ENCODE results near the gene RTKN2.
A peak's percentile ranks its signal among the peaks of the same experiment; 100 is the strongest.
"Not testable (repeated sequence)": the region's sequence is repeated elsewhere in the genome, so short reads cannot be mapped to it uniquely, and the experiment has no call there.

The RTKN2 gene

DNA sequence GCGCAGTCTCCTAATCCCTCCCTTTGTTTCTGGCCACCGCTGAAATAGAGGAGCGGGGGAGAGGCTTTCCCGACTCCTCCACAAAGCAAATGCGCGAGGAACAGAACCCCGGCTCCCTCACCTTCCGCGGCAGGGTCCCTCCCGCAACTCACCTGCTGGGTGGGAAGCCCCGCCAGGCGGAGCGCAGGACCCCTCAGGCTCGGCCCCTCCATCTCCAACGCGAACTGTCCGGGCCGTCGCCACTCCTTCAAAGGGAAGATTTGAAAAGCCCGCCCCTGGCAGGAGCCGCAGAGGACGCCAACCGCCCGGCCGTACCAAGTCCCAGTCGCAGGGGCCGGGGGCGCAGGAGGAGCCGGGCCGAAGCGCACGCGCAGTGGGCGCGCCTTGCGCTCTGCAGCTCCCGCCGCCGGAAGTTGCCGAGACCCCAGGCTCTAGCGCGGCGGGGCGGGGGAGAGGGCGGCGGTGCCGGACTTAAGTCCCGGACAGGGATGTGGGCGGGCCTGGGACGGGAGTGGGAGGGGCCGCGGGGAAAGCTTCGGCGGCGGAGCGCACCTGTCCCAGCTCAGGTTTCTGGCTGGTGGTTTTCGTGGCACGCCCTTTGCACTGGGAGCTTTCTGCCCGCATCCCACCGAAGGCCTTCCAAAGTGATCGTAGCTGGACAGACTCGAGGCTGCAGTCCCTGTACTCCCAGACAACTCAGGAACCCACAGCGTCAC is at the start of gene RTKN2:
Gene RTKN2, minus strand, starts transcription at position 446 of the 716 bp plus-strand sequence. Its CDS starts 234 bp downstream, at position 212.
- DNase-seq (ENCODE audit: low read depth in 3 of 3) = peak; percentile 32 to 56 (median 50)

DNA sequence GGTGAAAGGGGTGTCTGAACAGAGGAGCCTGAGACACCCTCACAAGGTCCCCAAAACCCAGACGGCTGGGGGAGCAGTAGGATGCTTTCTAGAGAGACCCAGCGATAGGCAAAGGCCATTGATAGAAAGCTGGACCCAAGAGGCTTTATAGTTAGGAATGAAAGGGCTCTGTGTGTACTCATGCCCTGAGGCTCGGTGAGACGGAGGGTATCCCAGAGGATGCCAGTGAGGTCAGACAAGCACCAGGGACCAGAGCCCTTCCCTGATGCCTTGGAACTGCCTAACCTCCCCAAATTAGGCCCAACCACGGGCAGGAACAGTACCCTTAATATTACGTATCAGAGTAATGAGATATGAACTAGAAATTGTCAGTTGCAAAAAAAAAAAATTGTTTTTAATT is 48.6 kb upstream of the RTKN2 start:
- DNase-seq (ENCODE audit: low read depth in 3 of 3) = no peak

DNA sequence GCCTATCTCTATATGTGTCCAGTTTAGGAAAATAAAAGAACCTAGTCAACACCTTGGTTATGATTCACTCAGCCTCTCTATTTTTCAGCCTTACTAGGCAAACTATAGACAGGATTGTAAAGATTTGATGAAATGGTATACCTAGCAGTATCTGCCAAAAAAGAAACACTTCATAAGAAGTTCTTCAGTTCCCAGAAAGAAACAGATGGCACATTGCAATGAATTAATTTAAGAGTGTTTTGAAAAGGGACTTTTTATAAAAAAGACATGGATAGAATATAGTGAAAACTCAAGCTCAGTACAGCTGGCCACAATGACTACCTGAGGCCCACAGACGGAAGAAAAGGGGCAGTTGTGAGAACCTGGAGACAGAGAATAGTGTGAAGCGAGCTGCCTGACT is 40.6 kb upstream of the RTKN2 start:
- DNase-seq (ENCODE audit: low read depth in 3 of 3) = no peak

GRCh38 chr10:62308101-62308500 is 39.5 kb upstream of the RTKN2 start:
- DNase-seq (ENCODE audit: low read depth in 3 of 3) = no peak

GRCh38 chr10:62307635-62308034 is 39.0 kb upstream of the RTKN2 start:
- no peak for DNase-seq (ENCODE audit: low read depth in 3 of 3)

GRCh38 chr10:62306663-62307062 is 38.0 kb upstream of the RTKN2 start:
- DNase-seq (ENCODE audit: low read depth in 3 of 3) = no peak

DNA sequence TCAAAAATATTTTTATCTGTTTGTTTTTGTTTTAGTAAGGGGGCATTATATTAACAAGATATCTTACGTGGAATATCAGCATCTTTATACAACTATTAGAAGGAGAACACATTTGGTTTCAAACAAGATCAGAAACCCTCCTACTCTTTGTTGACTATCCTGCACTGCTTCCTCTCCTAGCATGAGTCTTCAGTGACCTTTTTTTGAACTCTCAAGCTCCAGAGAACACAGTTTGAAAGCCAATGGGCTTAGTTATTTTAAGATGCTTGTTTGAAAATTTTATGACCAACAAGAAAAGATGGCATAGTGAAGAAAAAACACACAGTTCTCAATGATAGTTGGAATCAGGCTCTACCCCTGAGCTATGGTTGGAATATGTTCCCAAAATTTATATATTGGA is 37.2 kb upstream of the RTKN2 start:
- DNase-seq (ENCODE audit: low read depth in 3 of 3) = no peak

GRCh38 chr10:62303922-62304321 is 35.3 kb upstream of the RTKN2 start:
- DNase-seq (ENCODE audit: low read depth in 3 of 3) = no peak

DNA sequence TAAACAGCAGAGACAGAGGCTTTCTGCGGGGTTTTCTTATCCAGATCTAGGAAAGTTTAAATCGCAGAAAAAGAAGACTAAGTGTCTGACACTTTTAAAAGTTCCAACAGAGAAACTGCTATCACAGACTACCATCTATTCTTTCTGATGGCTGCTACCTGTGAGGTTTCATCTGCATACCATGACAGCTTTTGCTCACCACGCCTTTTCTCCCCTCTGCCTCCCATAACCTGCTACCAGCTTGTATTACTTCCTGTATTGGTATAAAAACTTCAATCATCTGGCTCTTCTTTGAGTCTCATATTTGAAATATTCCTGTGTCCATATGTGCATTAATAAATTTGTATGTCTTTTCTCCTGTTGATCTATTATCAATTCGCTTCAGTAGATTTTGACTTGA is 34.1 kb upstream of the RTKN2 start:
- DNase-seq (ENCODE audit: low read depth in 3 of 3) = no peak

- DNase-seq (ENCODE audit: low read depth in 3 of 3) = no peak
Measured at GRCh38 chr10:62297857-62298256, 29.2 kb upstream of the RTKN2 start.

DNA sequence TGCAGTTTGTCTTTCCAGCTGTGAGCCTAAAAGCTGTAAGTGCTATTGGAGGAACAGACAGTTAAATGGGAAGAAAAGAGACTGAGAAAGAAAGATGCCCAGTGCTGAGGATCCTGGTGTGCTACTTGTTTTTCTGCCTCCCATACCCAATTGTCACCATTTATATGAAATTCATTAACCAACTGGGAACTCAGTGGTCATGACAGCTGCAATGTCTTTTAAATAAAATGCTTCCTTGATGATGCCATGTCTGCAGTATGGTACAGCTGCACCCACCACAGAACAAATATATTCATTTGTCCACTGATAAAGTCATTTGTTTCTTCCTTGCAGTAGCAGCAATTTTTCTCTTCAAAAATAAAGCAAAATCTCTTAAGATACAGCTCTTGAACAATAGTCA is 15.6 kb upstream of the RTKN2 start:
- DNase-seq (ENCODE audit: low read depth in 3 of 3) = no peak

DNA sequence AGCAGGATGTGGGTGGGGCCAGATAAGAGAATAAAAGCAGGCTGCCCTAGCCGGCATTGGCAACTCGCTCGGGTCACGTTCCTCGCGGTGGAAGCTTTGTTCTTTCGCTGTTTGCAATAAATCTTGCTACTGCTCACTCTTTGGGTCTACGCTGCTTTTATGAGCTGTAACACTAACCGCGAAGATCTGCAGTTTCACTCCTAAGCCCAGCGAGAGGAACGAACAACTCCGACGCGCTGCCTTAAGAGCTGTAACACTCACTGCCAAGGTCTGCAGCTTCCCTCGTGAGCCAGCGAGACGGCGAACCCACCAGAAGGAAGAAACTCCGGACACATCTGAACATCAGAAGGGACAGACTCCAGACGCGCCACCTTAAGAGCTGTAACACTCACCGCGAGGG is 12.7 kb upstream of the RTKN2 start:
- DNase-seq (ENCODE audit: low read depth in 3 of 3) = not testable (repeated sequence)

DNA sequence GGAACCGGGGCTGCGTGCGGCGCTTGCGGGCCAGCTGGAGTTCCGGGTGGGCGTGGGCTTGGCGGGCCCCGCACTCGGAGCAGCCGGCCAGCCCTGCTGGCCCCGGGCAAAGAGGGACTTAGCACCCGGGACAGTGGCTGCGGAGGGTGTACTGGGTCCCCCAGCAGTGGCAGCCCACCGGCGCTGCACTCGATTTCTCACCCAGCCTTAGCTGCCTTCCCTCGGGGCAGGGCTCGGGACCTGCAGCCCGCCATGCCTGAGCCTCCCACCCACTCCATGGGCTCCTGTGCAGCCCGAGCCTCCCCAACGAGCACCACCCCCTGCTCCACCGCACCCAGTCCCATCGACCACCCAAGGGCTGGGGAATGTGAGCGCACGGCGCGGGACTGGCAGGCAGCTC is 11.7 kb upstream of the RTKN2 start:
- not testable (repeated sequence) for DNase-seq (ENCODE audit: low read depth in 3 of 3)

DNA sequence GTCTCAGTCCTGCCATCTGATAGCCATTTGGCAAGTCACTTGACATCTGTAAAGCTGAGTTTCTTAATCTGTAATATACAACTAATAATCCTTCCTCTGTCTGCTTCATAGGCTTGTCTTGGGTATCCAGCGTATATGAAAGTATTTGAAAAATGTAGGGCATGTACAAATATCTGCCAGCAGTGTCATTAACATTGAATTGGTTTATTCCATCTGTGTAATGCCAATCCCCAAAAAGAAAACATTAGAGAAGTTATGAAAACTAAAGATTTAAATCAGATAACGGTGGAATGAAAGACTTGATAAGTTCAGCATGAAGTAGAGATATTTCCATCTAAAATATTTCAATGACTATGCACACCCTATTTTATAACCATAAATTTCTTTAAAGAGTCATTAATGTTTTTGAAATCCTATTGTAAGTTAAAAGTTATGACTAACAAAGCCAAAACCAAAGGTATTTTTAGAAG is 9.8 kb upstream of the RTKN2 start:
- no peak for DNase-seq (ENCODE audit: low read depth in 3 of 3)

GRCh38 chr10:62277971-62278370 is 9.3 kb upstream of the RTKN2 start:
- no peak for DNase-seq (ENCODE audit: low read depth in 3 of 3)

DNA sequence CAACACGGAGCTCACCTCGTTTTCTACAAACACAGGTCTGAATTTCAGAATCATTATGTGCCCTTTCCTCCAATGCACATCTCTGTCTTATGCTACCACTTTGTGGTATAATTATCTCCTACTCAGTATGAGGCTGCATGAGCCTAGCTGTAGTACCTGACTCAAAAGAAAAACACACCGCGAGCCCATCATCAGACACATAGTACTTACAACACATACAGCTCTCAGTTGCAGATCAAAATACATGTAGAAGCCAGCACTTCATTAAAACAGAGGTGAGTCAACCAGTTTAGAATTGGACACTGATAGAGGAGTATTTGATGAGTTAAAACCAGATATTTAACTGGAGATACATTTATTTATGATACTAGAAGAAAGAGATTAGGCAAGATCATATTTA is 1.4 kb upstream of the RTKN2 start:
- DNase-seq (ENCODE audit: low read depth in 3 of 3) = no peak

GRCh38 chr10:62268027-62268398 is 631 bp downstream of the RTKN2 start:
- DNase-seq (ENCODE audit: low read depth in 3 of 3) = no peak

- DNase-seq (ENCODE audit: low read depth in 3 of 3) = no peak
Measured at GRCh38 chr10:62266611-62267010, 2.0 kb downstream of the RTKN2 start.

- DNase-seq (ENCODE audit: low read depth in 3 of 3) = no peak
Measured at GRCh38 chr10:62266147-62266546, 2.5 kb downstream of the RTKN2 start.

DNA sequence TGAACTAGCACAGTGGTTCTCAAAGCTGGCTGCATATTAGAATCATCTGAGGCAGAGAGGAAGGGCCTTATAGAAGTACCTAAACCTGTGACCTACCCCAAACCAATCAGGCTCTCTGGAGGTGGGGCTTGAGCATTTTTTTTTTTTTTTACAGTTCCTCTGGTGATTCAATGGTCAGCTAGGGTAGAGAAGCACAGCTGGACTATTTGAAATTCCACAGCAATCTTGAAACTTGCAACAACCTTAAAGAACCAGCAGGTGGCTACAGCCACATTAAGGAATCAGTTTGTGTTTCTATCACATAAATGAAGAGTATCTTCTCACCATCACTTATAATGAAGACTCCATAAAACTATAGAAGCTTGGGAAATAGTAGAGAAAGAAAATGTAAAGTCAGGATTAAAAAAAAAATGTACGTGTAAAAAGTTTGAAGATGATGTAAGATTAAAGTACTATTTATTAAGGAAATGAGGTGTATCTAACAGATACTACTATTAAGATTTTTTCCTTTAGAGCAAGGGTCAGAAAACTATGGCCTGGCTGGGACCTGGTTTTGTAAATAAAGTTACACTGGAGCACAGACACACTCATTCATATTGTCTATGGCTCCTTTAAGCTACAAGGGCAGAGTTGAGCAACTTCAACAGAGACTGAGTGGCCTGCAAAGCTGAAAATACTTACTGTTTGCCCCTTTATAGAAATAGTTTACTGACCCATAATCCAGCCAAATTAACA is 3.8 kb downstream of the RTKN2 start:
- DNase-seq (ENCODE audit: low read depth in 3 of 3) = no peak

DNA sequence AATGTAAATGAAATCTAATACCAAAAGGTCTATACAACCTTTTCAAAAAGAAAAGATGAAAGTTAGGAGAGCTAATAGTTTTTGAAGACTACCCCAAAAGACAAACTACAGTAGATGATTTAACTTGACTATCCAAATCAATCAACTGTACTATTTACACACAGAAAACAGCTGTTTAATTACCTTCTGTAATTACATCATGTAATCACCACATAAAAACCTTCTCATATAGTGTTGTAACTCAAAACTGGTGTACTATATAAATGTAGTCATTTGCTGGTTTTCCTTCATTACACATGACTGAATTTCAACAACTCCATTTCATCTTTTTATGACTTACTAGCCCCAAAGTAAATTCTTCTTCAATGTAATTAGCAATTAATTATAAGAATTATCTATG is 4.5 kb downstream of the RTKN2 start:
- DNase-seq (ENCODE audit: low read depth in 3 of 3) = no peak

DNA sequence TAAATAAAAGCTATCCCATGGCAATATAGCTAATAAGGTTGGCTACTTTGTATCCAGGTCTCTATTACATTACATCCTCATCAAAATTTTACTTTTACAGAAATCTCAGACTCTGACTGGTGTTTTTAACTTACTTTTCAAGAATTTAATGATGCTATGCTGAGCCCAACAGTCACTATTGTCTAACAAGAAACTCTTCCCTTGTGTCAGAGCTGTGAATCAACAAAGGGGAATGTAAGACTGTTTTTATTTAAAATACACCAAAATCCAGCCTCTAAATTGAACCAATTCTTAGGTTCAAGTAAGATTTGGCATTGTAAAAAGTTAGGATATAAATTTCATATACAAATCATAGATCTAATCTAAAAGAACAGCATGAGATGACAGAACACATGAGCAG is 7.0 kb downstream of the RTKN2 start:
- no peak for DNase-seq (ENCODE audit: low read depth in 3 of 3)

- no peak for DNase-seq (ENCODE audit: low read depth in 3 of 3)
Measured at GRCh38 chr10:62259998-62260397, 8.6 kb downstream of the RTKN2 start.
